Immature natural killer cell (primary cell): ENCODE measurements around the gene SYN1. TPM values are rescaled to one million over a fixed set of nuclear protein-coding genes. Genes with fewer than 3 reads are reported as not detected.
A peak's percentile ranks its signal among the peaks of the same experiment; 100 is the strongest.
"Not testable (repeated sequence)": the region's sequence is repeated elsewhere in the genome, so short reads cannot be mapped to it uniquely, and the experiment has no call there.

ENCODE experiments used
- DNase-seq, 3 donors: peaks; one replicate each; pipeline ENCODE4 v3.0.0; 2022; ENCODE audit warnings: mixed read lengths in 1 of 3
- H3K27ac Mint-ChIP-seq, 6 donors: one replicate each; pipeline ENCODE4 v1.8.0; 2020; ENCODE audit warnings: mixed read lengths in 6 of 6, mild to moderate bottlenecking in 5 of 6, inconsistent platforms in 4 of 6, moderate library complexity in 3 of 6
- H3K27me3 Mint-ChIP-seq, 3 donors: one replicate each; pipeline ENCODE4 v1.8.0; 2020 to 2021; ENCODE audit warnings: low read depth in 3 of 3, mild to moderate bottlenecking in 3 of 3, mixed read lengths in 3 of 3, moderate library complexity in 3 of 3, inconsistent platforms in 1 of 3
- H3K36me3 Mint-ChIP-seq, 3 donors: one replicate each; pipeline ENCODE4 v1.8.0; 2020; ENCODE audit warnings: mixed read lengths in 3 of 3, inconsistent platforms in 2 of 3, mild to moderate bottlenecking in 2 of 3
- H3K4me1 Mint-ChIP-seq, 2 donors: one replicate each; pipeline ENCODE4 v1.8.0; 2020; ENCODE audit warnings: inconsistent platforms in 2 of 2, mild to moderate bottlenecking in 2 of 2, mixed read lengths in 2 of 2, moderate library complexity in 1 of 2
- H3K4me3 Mint-ChIP-seq, 5 donors: one replicate each; pipeline ENCODE4 v1.8.0; 2020; ENCODE audit warnings: mild to moderate bottlenecking in 5 of 5, mixed read lengths in 5 of 5, inconsistent platforms in 3 of 5, moderate library complexity in 3 of 5
- H3K9me3 Mint-ChIP-seq, 6 donors: one replicate each; pipeline ENCODE4 v1.8.0; 2020; ENCODE audit warnings: mild to moderate bottlenecking in 6 of 6, mixed read lengths in 6 of 6, inconsistent platforms in 4 of 6, moderate library complexity in 3 of 6
- polyA plus RNA-seq, 3 donors: library from polyadenylated mRNA; unstranded; fragments of 300-500 nt; fragmentation: Illumina TruSeq; gene quantifications; one replicate each; pipeline ENCODE4 v1.2.3, GENCODE V29; 2021

The SYN1 gene
- under 1 TPM in 1 of 3 donors, not detected in 2; 0.11 TPM for polyA plus RNA-seq

- peak; percentile 82 to 87 (median 83) for DNase-seq
- peaks cover 0 to 4% (median 0%) of the 10 kb centered on the region in 6 donors for H3K9me3 Mint-ChIP-seq
- peaks cover 11 to 18% (median 17%) of the 10 kb centered on the region in 3 donors for H3K27me3 Mint-ChIP-seq
- H3K4me3 Mint-ChIP-seq, result peak within 1 kb of the TSS; percentile 12 to 75 (median 52)
- H3K36me3 Mint-ChIP-seq, result no peaks in the 10 kb centered on the region
- H3K4me1 Mint-ChIP-seq, result peaks cover 0 to 4% of the 10 kb centered on the region in 2 donors
- peak within 1 kb of the TSS in 2 of 6 donors; percentile 23 to 33 for H3K27ac Mint-ChIP-seq
Observed at GRCh38 chrX:47619486-47620302, at the start of gene SYN1. Gene SYN1 (minus strand): TSS chrX:47619857. CDS start chrX:47619728, 129 bp downstream.

GRCh38 chrX:47665797-47666196, 46.1 kb upstream of the SYN1 start:
- not testable (repeated sequence) for H3K9me3 Mint-ChIP-seq, H3K27me3 Mint-ChIP-seq, H3K36me3 Mint-ChIP-seq, DNase-seq, H3K27ac Mint-ChIP-seq, H3K4me1 Mint-ChIP-seq, H3K4me3 Mint-ChIP-seq

GRCh38 chrX:47664737-47665136, 45.1 kb upstream of the SYN1 start:
- peaks cover 0 to 1% of the 10 kb centered on the region in 2 donors for H3K4me1 Mint-ChIP-seq
- no peaks in the 10 kb centered on the region for H3K36me3 Mint-ChIP-seq
- DNase-seq, result no peak
- H3K27me3 Mint-ChIP-seq, result peaks cover 1 to 2% (median 2%) of the 10 kb centered on the region in 3 donors
- no peak overlapping the region for H3K27ac Mint-ChIP-seq
- H3K4me3 Mint-ChIP-seq, result no peak overlapping the region
- H3K9me3 Mint-ChIP-seq, result no peaks in the 10 kb centered on the region

GRCh38 chrX:47662144-47662657, 42.5 kb upstream of the SYN1 start:
- H3K4me3 Mint-ChIP-seq, result no peak overlapping the region
- peaks cover 12% of the 10 kb centered on the region in 2 donors for H3K4me1 Mint-ChIP-seq
- peaks cover 0 to 4% (median 0%) of the 10 kb centered on the region in 3 donors for H3K36me3 Mint-ChIP-seq
- peaks cover 10 to 12% (median 10%) of the 10 kb centered on the region in 3 donors for H3K27me3 Mint-ChIP-seq
- DNase-seq, result no peak
- H3K9me3 Mint-ChIP-seq, result no peaks in the 10 kb centered on the region
- H3K27ac Mint-ChIP-seq, result no peak overlapping the region

GRCh38 chrX:47661539-47661938, 41.9 kb upstream of the SYN1 start:
- no peak overlapping the region for H3K4me3 Mint-ChIP-seq
- H3K4me1 Mint-ChIP-seq, result peaks cover 12% of the 10 kb centered on the region in 2 donors
- H3K36me3 Mint-ChIP-seq, result peaks cover 0 to 4% (median under 1%) of the 10 kb centered on the region in 3 donors
- no peaks in the 10 kb centered on the region for H3K9me3 Mint-ChIP-seq
- no peak overlapping the region for H3K27ac Mint-ChIP-seq
- peaks cover 10 to 12% (median 10%) of the 10 kb centered on the region in 3 donors for H3K27me3 Mint-ChIP-seq
- no peak for DNase-seq

GRCh38 chrX:47659421-47659726, 39.7 kb upstream of the SYN1 start:
- peak overlapping the region; percentile 91 to 96 (median 91) for H3K4me3 Mint-ChIP-seq
- peaks cover 0 to 10% (median 9%) of the 10 kb centered on the region in 3 donors for H3K36me3 Mint-ChIP-seq
- H3K9me3 Mint-ChIP-seq, result peaks cover 0 to 1% (median 0%) of the 10 kb centered on the region in 6 donors
- no peak for DNase-seq
- peak overlapping the region; percentile 96 to 98 (median 97) for H3K27ac Mint-ChIP-seq
- peaks cover 10 to 12% (median 10%) of the 10 kb centered on the region in 3 donors for H3K27me3 Mint-ChIP-seq
- H3K4me1 Mint-ChIP-seq, result peaks cover 12% of the 10 kb centered on the region in 2 donors

- Mint-ChIP-seq H3K27me3 (peaks cover 10 to 12% (median 10%) of the 10 kb centered on the region in 3 donors), H3K9me3 (peaks cover 0 to 1% (median 0%) of the 10 kb centered on the region in 6 donors), H3K27ac (peak within 1 kb of the TSS; percentile 96 to 98 (median 97)), H3K4me3 (peak within 1 kb of the TSS; percentile 91 to 96 (median 91)), H3K4me1 (peaks cover 12% of the 10 kb centered on the region in 2 donors), H3K36me3 (peaks cover 0 to 10% (median 10%) of the 10 kb centered on the region in 3 donors)
- DNase-seq, result peak; percentile 90 to 92 (median 92)
Observed at GRCh38 chrX:47658684-47659420, 39.2 kb upstream of the SYN1 start, which contains the start of gene UXT. Gene UXT (minus strand): TSS chrX:47659180. CDS start chrX:47658927, 253 bp downstream.

- peaks cover 0 to 15% (median 10%) of the 10 kb centered on the region in 3 donors for H3K36me3 Mint-ChIP-seq
- H3K27ac Mint-ChIP-seq, result peak overlapping the region; percentile 96 to 98 (median 97)
- no peak for DNase-seq
- peaks cover 12% of the 10 kb centered on the region in 2 donors for H3K4me1 Mint-ChIP-seq
- peaks cover 0 to 1% (median 0%) of the 10 kb centered on the region in 6 donors for H3K9me3 Mint-ChIP-seq
- peak overlapping the region; percentile 91 to 96 (median 91) for H3K4me3 Mint-ChIP-seq
- H3K27me3 Mint-ChIP-seq, result peaks cover 10 to 12% (median 10%) of the 10 kb centered on the region in 3 donors
Observed at GRCh38 chrX:47658301-47658683, 38.6 kb upstream of the SYN1 start.

- no peak for DNase-seq
- peaks cover 0 to 1% (median 0%) of the 10 kb centered on the region in 6 donors for H3K9me3 Mint-ChIP-seq
- H3K36me3 Mint-ChIP-seq, result peaks cover 0 to 15% (median 13%) of the 10 kb centered on the region in 3 donors
- peak overlapping the region; percentile 88 to 97 (median 94) for H3K27ac Mint-ChIP-seq
- H3K4me3 Mint-ChIP-seq, result peak overlapping the region; percentile 83 to 98 (median 88)
- peaks cover 4 to 11% (median 4%) of the 10 kb centered on the region in 3 donors for H3K27me3 Mint-ChIP-seq
- peaks cover 23 to 26% of the 10 kb centered on the region in 2 donors for H3K4me1 Mint-ChIP-seq
Observed at GRCh38 chrX:47651043-47651905, 31.6 kb upstream of the SYN1 start.

GRCh38 chrX:47650164-47651042, 30.7 kb upstream of the SYN1 start, which contains the start of gene ELK1:
Gene ELK1 (minus strand): TSS chrX:47650563. CDS start chrX:47641441, 9,122 bp downstream.
- H3K27ac Mint-ChIP-seq, result peak within 1 kb of the TSS; percentile 88 to 97 (median 94)
- peaks cover 23 to 26% of the 10 kb centered on the region in 2 donors for H3K4me1 Mint-ChIP-seq
- peak; percentile 87 to 88 (median 87) for DNase-seq
- peaks cover 4 to 11% (median 4%) of the 10 kb centered on the region in 3 donors for H3K27me3 Mint-ChIP-seq
- peak within 1 kb of the TSS; percentile 83 to 98 (median 88) for H3K4me3 Mint-ChIP-seq
- H3K9me3 Mint-ChIP-seq, result no peaks in the 10 kb centered on the region
- peaks cover 0 to 9% (median 7%) of the 10 kb centered on the region in 3 donors for H3K36me3 Mint-ChIP-seq

GRCh38 chrX:47649781-47650163, 30.1 kb upstream of the SYN1 start:
- Mint-ChIP-seq H3K4me1 (peaks cover 24 to 26% of the 10 kb centered on the region in 2 donors), H3K4me3 (peak overlapping the region; percentile 83 to 98 (median 88)), H3K9me3 (no peaks in the 10 kb centered on the region), H3K27me3 (peaks cover 4 to 13% (median 5%) of the 10 kb centered on the region in 3 donors), H3K36me3 (peaks cover 0 to 9% (median 9%) of the 10 kb centered on the region in 3 donors), H3K27ac (peak overlapping the region in 5 of 6 donors; percentile 51 to 94 (median 71))
- DNase-seq, result no peak

- Mint-ChIP-seq H3K4me3 (peak overlapping the region; percentile 72 to 98 (median 83)), H3K9me3 (no peaks in the 10 kb centered on the region), H3K4me1 (peaks cover 25 to 26% of the 10 kb centered on the region in 2 donors), H3K27me3 (peaks cover 4 to 14% (median 7%) of the 10 kb centered on the region in 3 donors), H3K27ac (peak overlapping the region in 5 of 6 donors; percentile 56 to 94 (median 66)), H3K36me3 (peaks cover 0 to 13% (median 12%) of the 10 kb centered on the region in 3 donors)
- DNase-seq, result no peak
Observed at GRCh38 chrX:47649271-47649670, 29.6 kb upstream of the SYN1 start.
